Adipocyte (in vitro differentiated cells): ENCODE results near the gene PLXND1.
A peak's percentile ranks its signal among the peaks of the same experiment; 100 is the strongest.

Experiments used
- DNase-seq: peaks from one replicate; pipeline ENCODE4 v3.0.0-alpha.2; 2015; ENCODE audit warnings: low read depth
- H3K27me3 ChIP-seq: replicated peaks from 2 replicates; pipeline ENCODE4 v1.7.0; 2013; ENCODE audit warnings: mild to moderate bottlenecking, low read length, moderate library complexity; ENCODE audit not compliant: control insufficient read depth, insufficient read depth
- H3K36me3 ChIP-seq: 2 replicates; pipeline ENCODE4 v1.7.0; 2013; ENCODE audit warnings: low read length, mild to moderate bottlenecking, moderate library complexity; ENCODE audit not compliant: control insufficient read depth, insufficient read depth, severe bottlenecking
- H3K4me1 ChIP-seq: 2 replicates; pipeline ENCODE4 v1.7.0; 2013; ENCODE audit warnings: mild to moderate bottlenecking, low read length, moderate library complexity; ENCODE audit not compliant: control insufficient read depth, insufficient read depth
- H3K4me3 ChIP-seq: 2 replicates; pipeline ENCODE4 v1.7.0; 2013; ENCODE audit warnings: mild to moderate bottlenecking, low read length, moderate library complexity
- H3K9ac ChIP-seq: 2 replicates; pipeline ENCODE4 v1.7.0; 2013; ENCODE audit warnings: mild to moderate bottlenecking, low read length, moderate library complexity
- H3K9me3 ChIP-seq: 2 replicates; pipeline ENCODE4 v1.7.0; 2013; ENCODE audit warnings: mild to moderate bottlenecking, low read length, moderate library complexity; ENCODE audit not compliant: control insufficient read depth

Gene PLXND1

GRCh38 chr3:129558081-129558771 is 48.2 kb downstream of the PLXND1 start:
- no peak for DNase-seq
- Histone ChIP-seq H3K27me3 (no peaks in the 10 kb centered on the region), H3K36me3 (peaks cover 58% of the 10 kb centered on the region), H3K9me3 (no peaks in the 10 kb centered on the region), H3K4me3 (no peak overlapping the region), H3K4me1 (peaks cover 80% of the 10 kb centered on the region), H3K9ac (peak overlapping the region; percentile 94)

DNA sequence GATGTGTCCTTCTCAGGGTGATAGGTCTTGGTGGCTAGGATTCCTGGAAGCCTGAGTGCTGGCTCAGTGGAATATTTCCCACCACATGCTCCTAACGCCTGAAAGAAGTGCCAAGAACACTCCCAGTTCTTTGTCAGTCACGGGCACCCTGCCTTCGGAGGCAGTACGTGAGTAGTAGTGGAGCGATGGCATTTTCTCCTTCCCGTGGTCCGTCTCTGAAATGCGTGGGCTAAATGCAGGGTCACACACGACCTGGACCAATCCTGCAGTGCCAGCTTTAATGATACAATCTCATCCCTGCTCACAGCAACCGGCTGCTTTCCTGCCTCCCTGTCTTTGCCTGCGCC is 49.0 kb downstream of the PLXND1 start:
- H3K4me3 ChIP-seq, result no peak overlapping the region
- H3K36me3 ChIP-seq, result peaks cover 51% of the 10 kb centered on the region
- H3K4me1 ChIP-seq, result peaks cover 77% of the 10 kb centered on the region
- no peaks in the 10 kb centered on the region for H3K27me3 ChIP-seq
- no peaks in the 10 kb centered on the region for H3K9me3 ChIP-seq
- no peak for DNase-seq
- H3K9ac ChIP-seq, result peak overlapping the region; percentile 94

DNA sequence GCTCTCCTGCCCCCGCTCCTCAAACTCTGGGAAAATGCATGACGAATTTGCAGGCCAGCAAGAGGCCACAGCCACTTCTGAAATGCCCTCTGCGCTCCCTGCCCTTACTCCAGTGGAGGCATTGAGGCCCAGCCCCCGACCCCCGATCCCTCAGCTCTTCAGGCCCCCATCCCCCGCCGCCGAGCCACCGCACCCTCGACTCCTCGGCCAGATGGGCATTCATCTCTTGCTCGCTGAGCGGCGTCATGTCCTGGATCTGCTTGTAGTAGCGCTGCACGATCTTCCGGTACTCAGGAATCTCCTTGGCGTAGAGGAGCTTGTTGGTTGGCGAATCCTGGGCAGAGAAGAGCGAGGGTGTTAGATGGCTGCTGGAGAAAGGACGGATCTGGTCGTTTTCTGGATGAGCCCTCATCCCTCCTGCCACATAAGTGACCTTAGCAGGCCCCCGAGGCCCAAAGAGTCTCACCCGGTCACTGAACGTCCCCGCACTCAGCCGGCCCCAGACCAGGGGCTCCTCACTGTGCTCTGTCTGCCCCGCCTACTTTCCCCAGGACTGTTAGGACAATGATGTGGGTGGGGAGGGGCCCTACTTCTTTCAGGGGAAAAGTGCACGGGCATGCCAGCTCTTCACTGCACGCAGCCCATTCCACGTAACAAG is 49.5 kb downstream of the PLXND1 start:
- no peaks in the 10 kb centered on the region for H3K27me3 ChIP-seq
- no peak for DNase-seq
- peak overlapping the region; percentile 94 for H3K9ac ChIP-seq
- peaks cover 72% of the 10 kb centered on the region for H3K4me1 ChIP-seq
- H3K4me3 ChIP-seq, result peak overlapping the region; percentile 50
- H3K9me3 ChIP-seq, result no peaks in the 10 kb centered on the region
- H3K36me3 ChIP-seq, result peaks cover 46% of the 10 kb centered on the region

DNA sequence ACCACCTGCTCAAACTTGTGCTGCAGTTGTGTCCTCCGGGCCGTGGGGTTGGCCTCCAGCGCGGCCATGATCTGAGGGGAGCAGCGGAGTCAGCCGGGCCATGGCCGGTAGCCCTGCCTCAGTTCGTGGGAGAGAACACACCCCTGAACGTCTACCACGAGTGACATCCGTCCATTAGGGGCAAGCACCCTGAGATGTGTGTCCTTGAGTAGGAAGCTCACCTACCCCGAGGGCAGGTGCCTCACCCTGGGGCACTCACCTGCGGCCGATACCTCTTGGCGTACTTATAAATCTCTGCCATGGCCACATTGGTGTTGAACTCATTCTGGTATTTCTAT is 50.1 kb downstream of the PLXND1 start:
- H3K4me3 ChIP-seq, result no peak overlapping the region
- no peaks in the 10 kb centered on the region for H3K9me3 ChIP-seq
- DNase-seq, result no peak
- peaks cover 65% of the 10 kb centered on the region for H3K4me1 ChIP-seq
- peaks cover 43% of the 10 kb centered on the region for H3K36me3 ChIP-seq
- peak overlapping the region; percentile 94 for H3K9ac ChIP-seq
- H3K27me3 ChIP-seq, result no peaks in the 10 kb centered on the region

- Histone ChIP-seq H3K36me3 (peaks cover 43% of the 10 kb centered on the region), H3K9ac (peak overlapping the region; percentile 94), H3K9me3 (no peaks in the 10 kb centered on the region), H3K4me1 (peaks cover 60% of the 10 kb centered on the region), H3K4me3 (no peak overlapping the region), H3K27me3 (no peaks in the 10 kb centered on the region)
- no peak for DNase-seq
These were observed 50.7 kb downstream of the PLXND1 start for GRCh38 chr3:129555616-129556357.

GRCh38 chr3:129555153-129555550 is 51.3 kb downstream of the PLXND1 start:
- peaks cover 54% of the 10 kb centered on the region for H3K4me1 ChIP-seq
- peak overlapping the region; percentile 40 for H3K9ac ChIP-seq
- H3K36me3 ChIP-seq, result peaks cover 42% of the 10 kb centered on the region
- H3K4me3 ChIP-seq, result no peak overlapping the region
- DNase-seq, result no peak
- H3K27me3 ChIP-seq, result no peaks in the 10 kb centered on the region
- H3K9me3 ChIP-seq, result no peaks in the 10 kb centered on the region

DNA sequence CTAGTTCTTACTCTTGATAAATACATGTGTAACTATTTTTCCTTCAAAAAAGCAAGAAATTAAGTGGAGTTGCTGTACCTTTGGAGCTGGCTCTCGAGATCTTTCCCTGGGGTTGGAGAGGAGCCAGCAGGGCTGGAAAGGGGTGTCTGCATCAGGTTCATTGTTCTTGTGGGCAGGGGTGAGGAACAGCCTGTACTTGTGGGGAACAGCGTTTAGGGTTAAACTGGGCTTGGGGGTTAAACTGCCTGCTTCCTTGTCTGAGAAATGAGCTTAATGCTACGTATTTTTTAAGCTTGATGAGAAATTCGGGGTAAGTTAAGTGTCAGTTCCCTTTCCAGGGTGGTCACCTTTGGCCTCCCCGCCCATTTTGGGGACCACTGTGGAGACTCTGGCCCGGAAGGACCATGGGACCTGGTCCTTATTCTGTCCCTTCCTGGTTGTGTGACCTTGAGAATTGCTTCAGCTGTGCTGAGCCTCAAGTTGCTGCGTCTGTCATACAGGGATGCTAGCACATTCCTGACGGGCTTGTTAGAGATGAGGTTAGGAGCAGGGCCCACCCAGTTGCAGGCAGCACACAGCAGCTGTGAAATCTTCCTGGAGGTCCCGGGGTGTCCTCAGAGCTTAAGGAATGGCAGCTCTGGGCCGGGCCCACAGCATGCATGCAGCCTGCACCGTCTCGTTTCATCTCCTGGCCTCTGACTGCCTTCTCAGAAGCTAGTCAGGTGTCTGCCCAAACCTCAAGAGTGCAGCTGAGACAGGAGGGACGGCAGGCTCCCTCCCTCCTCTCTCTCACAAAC is 51.9 kb downstream of the PLXND1 start:
- H3K9me3 ChIP-seq, result no peaks in the 10 kb centered on the region
- no peak for DNase-seq
- no peak overlapping the region for H3K4me3 ChIP-seq
- H3K4me1 ChIP-seq, result peaks cover 48% of the 10 kb centered on the region
- peak overlapping the region; percentile 40 for H3K9ac ChIP-seq
- H3K36me3 ChIP-seq, result peaks cover 36% of the 10 kb centered on the region
- H3K27me3 ChIP-seq, result no peaks in the 10 kb centered on the region

DNA sequence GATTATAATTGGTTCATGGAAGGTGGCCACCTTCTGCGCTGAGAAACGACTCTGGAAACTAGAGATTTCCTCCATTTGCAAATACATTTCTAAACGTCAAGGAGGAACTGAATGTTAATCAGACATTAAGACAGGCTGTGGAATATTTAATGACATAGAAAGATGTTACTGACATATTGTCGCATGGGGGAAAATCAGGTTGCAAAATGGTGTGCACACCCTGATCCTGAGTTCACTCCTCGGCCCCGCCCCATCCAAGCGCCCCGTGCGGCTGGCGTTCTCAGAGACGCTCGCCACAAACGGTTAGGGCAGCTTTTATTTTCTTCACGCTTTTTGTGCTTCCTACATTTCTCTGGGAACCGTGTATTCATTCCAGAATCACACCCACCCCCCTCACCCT is 52.8 kb downstream of the PLXND1 start:
- Histone ChIP-seq H3K36me3 (peaks cover 29% of the 10 kb centered on the region), H3K27me3 (no peaks in the 10 kb centered on the region), H3K4me3 (no peak overlapping the region), H3K9ac (peak overlapping the region; percentile 40), H3K4me1 (peaks cover 39% of the 10 kb centered on the region), H3K9me3 (no peaks in the 10 kb centered on the region)
- no peak for DNase-seq

GRCh38 chr3:129553171-129553570 is 53.3 kb downstream of the PLXND1 start:
- no peak for DNase-seq
- H3K9ac ChIP-seq, result no peak overlapping the region
- no peaks in the 10 kb centered on the region for H3K9me3 ChIP-seq
- H3K4me1 ChIP-seq, result peaks cover 34% of the 10 kb centered on the region
- no peaks in the 10 kb centered on the region for H3K27me3 ChIP-seq
- H3K36me3 ChIP-seq, result peaks cover 26% of the 10 kb centered on the region
- no peak overlapping the region for H3K4me3 ChIP-seq

- Histone ChIP-seq H3K27me3 (no peaks in the 10 kb centered on the region), H3K36me3 (peaks cover 21% of the 10 kb centered on the region), H3K4me3 (no peak overlapping the region), H3K9ac (no peak overlapping the region), H3K9me3 (no peaks in the 10 kb centered on the region), H3K4me1 (peaks cover 27% of the 10 kb centered on the region)
- no peak for DNase-seq
These were observed 54.0 kb downstream of the PLXND1 start for GRCh38 chr3:129552287-129553050.
